ENCODE measurements around the gene SCUBE1. TPM values are rescaled to one million over a fixed set of nuclear protein-coding genes. Genes with fewer than 3 reads are reported as not detected.

Gene SCUBE1
- total and polyA plus RNA-seq, 2 donors from 2014 or later, result 2.3 to 7.1 TPM

GRCh38 chr22:43180670-43181069 is 162.5 kb downstream of the SCUBE1 start:
- TF ChIP-seq CTCF (IDR thresholded peaks at IDR 0.05; ENCODE audit: borderline replicate concordance, extremely low read depth, insufficient read depth), result no peak
- peaks cover 0 to 5% (median 2%) of the 10 kb centered on the region in 3 donors for H3K4me1 ChIP-seq (ENCODE audit: control insufficient read depth in 2 of 3, insufficient read depth in 2 of 3, low read depth in 1 of 3, low read length in 3 of 3)
- no peaks in the 10 kb centered on the region for H3K27me3 ChIP-seq (ENCODE audit: control insufficient read depth, insufficient read depth, low read length)
- DNase-seq, result peak in 1 of 5 donors; percentile 63
- intact Hi-C loops (cut with DNase I), result no loop called here
- no peak overlapping the region for H3K4me3 ChIP-seq (ENCODE audit: low read length in 3 of 3)
- no peak overlapping the region for H3K9ac ChIP-seq (ENCODE audit: low read length in 3 of 3)
- no peak for FAIRE-seq
- H3K27ac ChIP-seq (ENCODE audit: low read depth in 2 of 2, low read length in 2 of 2), result no peak overlapping the region
- H3K36me3 ChIP-seq (ENCODE audit: control insufficient read depth in 2 of 3, insufficient read depth in 3 of 3, low read length in 3 of 3), result peaks cover 0 to 7% (median 0%) of the 10 kb centered on the region in 3 donors
- no peaks in the 10 kb centered on the region for H3K9me3 ChIP-seq (ENCODE audit: control insufficient read depth in 2 of 3, insufficient read depth in 1 of 3, low read length in 3 of 3)

- intact Hi-C loops (cut with DNase I), result no loop called here
- no peak for TF ChIP-seq CTCF (IDR thresholded peaks at IDR 0.05; ENCODE audit: borderline replicate concordance, extremely low read depth, insufficient read depth)
- Histone ChIP-seq H3K27me3 (ENCODE audit: control insufficient read depth, insufficient read depth, low read length) (no peaks in the 10 kb centered on the region), H3K9me3 (ENCODE audit: control insufficient read depth in 2 of 3, insufficient read depth in 1 of 3, low read length in 3 of 3) (no peaks in the 10 kb centered on the region), H3K4me1 (ENCODE audit: control insufficient read depth in 2 of 3, insufficient read depth in 2 of 3, low read depth in 1 of 3, low read length in 3 of 3) (no peaks in the 10 kb centered on the region), H3K27ac (ENCODE audit: low read depth in 2 of 2, low read length in 2 of 2) (no peak overlapping the region), H3K9ac (ENCODE audit: low read length in 3 of 3) (no peak overlapping the region), H3K4me3 (ENCODE audit: low read length in 3 of 3) (no peak overlapping the region), H3K36me3 (ENCODE audit: control insufficient read depth in 2 of 3, insufficient read depth in 3 of 3, low read length in 3 of 3) (peaks cover 0 to 7% (median 0%) of the 10 kb centered on the region in 3 donors)
- peak in 1 of 5 donors; percentile 58 for DNase-seq
- FAIRE-seq, result no peak
These were observed 163.3 kb downstream of the SCUBE1 start for GRCh38 chr22:43179911-43180195.

- Histone ChIP-seq H3K36me3 (ENCODE audit: control insufficient read depth in 2 of 3, insufficient read depth in 3 of 3, low read length in 3 of 3) (peaks cover 0 to 7% (median 0%) of the 10 kb centered on the region in 3 donors), H3K27me3 (ENCODE audit: control insufficient read depth, insufficient read depth, low read length) (no peaks in the 10 kb centered on the region), H3K9me3 (ENCODE audit: control insufficient read depth in 2 of 3, insufficient read depth in 1 of 3, low read length in 3 of 3) (no peaks in the 10 kb centered on the region), H3K4me1 (ENCODE audit: control insufficient read depth in 2 of 3, insufficient read depth in 2 of 3, low read depth in 1 of 3, low read length in 3 of 3) (no peaks in the 10 kb centered on the region), H3K4me3 (ENCODE audit: low read length in 3 of 3) (no peak overlapping the region), H3K27ac (ENCODE audit: low read depth in 2 of 2, low read length in 2 of 2) (no peak overlapping the region), H3K9ac (ENCODE audit: low read length in 3 of 3) (no peak overlapping the region)
- intact Hi-C loops (cut with DNase I), result no loop called here
- no peak for TF ChIP-seq CTCF (IDR thresholded peaks at IDR 0.05; ENCODE audit: borderline replicate concordance, extremely low read depth, insufficient read depth)
- no peak for FAIRE-seq
- peak in 1 of 5 donors; percentile 73 for DNase-seq
These were observed 163.8 kb downstream of the SCUBE1 start for GRCh38 chr22:43179146-43179910.

Measured in kidney (tissue), 14 donors.